Fibroblast of lung (primary cell): ENCODE results near the gene SPATA16.
"Not testable (repeated sequence)": the region's sequence is repeated elsewhere in the genome, so short reads cannot be mapped to it uniquely, and the experiment has no call there.

Experiments
- EZH2 ChIP-seq: IDR thresholded peaks from 2 replicates; pipeline ENCODE4 v1.5.1; 2012; ENCODE audit warnings: low read length, control low read depth, mild to moderate bottlenecking; ENCODE audit errors: missing control alignments
- TF ChIP-seq, protein P1 (sequence below), 2 donors: IDR thresholded peaks in 1 of 2; conservative IDR thresholded peaks in 1 of 2; 1 replicate in 1 of 2; 2 replicates in 1 of 2; pipeline ENCODE4 v1.5.1; 2011 to 2012; ENCODE audit warnings: low read length in 2 of 2, control low read depth in 1 of 2, inconsistent platforms in 1 of 2, low read depth in 1 of 2, mild to moderate bottlenecking in 1 of 2

DNA sequence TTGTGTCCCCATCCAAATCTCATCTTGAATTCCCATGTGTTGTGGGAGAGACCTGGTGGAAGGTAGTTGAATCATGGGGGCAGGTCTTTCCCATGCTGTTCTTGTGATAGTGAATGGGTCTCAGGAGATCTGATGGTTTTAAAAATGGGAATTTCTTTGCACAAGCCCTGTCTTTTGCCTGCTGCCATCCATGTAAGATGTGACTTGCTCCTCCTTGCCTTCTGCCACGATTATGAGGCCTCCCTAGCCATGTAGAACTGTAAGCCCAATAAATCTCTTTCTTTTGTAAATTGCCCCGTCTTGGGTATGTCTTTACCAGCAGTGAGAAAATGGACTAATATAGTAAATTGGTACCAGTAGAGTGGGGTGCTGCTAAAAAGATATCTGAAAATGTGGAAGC is 261.7 kb downstream of the SPATA16 start:
- TF ChIP-seq, protein P1, sequence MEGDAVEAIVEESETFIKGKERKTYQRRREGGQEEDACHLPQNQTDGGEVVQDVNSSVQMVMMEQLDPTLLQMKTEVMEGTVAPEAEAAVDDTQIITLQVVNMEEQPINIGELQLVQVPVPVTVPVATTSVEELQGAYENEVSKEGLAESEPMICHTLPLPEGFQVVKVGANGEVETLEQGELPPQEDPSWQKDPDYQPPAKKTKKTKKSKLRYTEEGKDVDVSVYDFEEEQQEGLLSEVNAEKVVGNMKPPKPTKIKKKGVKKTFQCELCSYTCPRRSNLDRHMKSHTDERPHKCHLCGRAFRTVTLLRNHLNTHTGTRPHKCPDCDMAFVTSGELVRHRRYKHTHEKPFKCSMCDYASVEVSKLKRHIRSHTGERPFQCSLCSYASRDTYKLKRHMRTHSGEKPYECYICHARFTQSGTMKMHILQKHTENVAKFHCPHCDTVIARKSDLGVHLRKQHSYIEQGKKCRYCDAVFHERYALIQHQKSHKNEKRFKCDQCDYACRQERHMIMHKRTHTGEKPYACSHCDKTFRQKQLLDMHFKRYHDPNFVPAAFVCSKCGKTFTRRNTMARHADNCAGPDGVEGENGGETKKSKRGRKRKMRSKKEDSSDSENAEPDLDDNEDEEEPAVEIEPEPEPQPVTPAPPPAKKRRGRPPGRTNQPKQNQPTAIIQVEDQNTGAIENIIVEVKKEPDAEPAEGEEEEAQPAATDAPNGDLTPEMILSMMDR (conservative IDR thresholded peaks at IDR 0.05 in 1 of 2, IDR thresholded peaks at IDR 0.05 in 1 of 2; ENCODE audit: low read depth in 1 of 2, low read length in 2 of 2), result not testable (repeated sequence)
- TF ChIP-seq EZH2, result not testable (repeated sequence)
